ENCODE measurements around the gene RPS17.

RPS17 gene

GRCh38 chr15:82556315-82557035, 16.2 kb upstream of the RPS17 start:
- Mint-ChIP-seq H3K4me3 (no peak overlapping the region), H3K27me3 (peaks cover 5% of the 10 kb centered on the region)

GRCh38 chr15:82554849-82555248, 14.6 kb upstream of the RPS17 start:
- Mint-ChIP-seq H3K27me3 (peaks cover 5% of the 10 kb centered on the region), H3K4me1 (ENCODE audit: low read depth) (no peaks in the 10 kb centered on the region), H3K4me3 (no peak overlapping the region), H3K27ac (no peak overlapping the region), H3K9me3 (no peaks in the 10 kb centered on the region), H3K36me3 (ENCODE audit: low read depth) (no peaks in the 10 kb centered on the region)

More at GRCh38 chr15:82556315-82557035, 16.2 kb upstream of the RPS17 start:
- H3K9me3 Mint-ChIP-seq = no peaks in the 10 kb centered on the region
- H3K4me1 Mint-ChIP-seq (ENCODE audit: low read depth) = no peaks in the 10 kb centered on the region
- no peaks in the 10 kb centered on the region for H3K36me3 Mint-ChIP-seq (ENCODE audit: low read depth)
- H3K27ac Mint-ChIP-seq = no peak overlapping the region

- peaks cover 5% of the 10 kb centered on the region for H3K27me3 Mint-ChIP-seq
- no peaks in the 10 kb centered on the region for H3K4me1 Mint-ChIP-seq (ENCODE audit: low read depth)
- H3K36me3 Mint-ChIP-seq (ENCODE audit: low read depth) = no peaks in the 10 kb centered on the region
- H3K9me3 Mint-ChIP-seq = no peaks in the 10 kb centered on the region
- no peak overlapping the region for H3K4me3 Mint-ChIP-seq
- no peak overlapping the region for H3K27ac Mint-ChIP-seq
Observed at GRCh38 chr15:82554351-82554750, 14.1 kb upstream of the RPS17 start.

- peaks cover 4% of the 10 kb centered on the region for H3K4me1 Mint-ChIP-seq (ENCODE audit: low read depth)
- H3K27me3 Mint-ChIP-seq = peaks cover 5% of the 10 kb centered on the region
- no peaks in the 10 kb centered on the region for H3K36me3 Mint-ChIP-seq (ENCODE audit: low read depth)
- no peaks in the 10 kb centered on the region for H3K9me3 Mint-ChIP-seq
- no peak overlapping the region for H3K27ac Mint-ChIP-seq
- H3K4me3 Mint-ChIP-seq = no peak overlapping the region
Observed at GRCh38 chr15:82553846-82554245, 13.6 kb upstream of the RPS17 start.

- H3K9me3 Mint-ChIP-seq = no peaks in the 10 kb centered on the region
Observed at GRCh38 chr15:82552861-82553260, 12.6 kb upstream of the RPS17 start.

GRCh38 chr15:82551646-82552247, 11.5 kb upstream of the RPS17 start:
- H3K36me3 Mint-ChIP-seq (ENCODE audit: low read depth) = no peaks in the 10 kb centered on the region
- no peak overlapping the region for H3K27ac Mint-ChIP-seq
- H3K9me3 Mint-ChIP-seq = no peaks in the 10 kb centered on the region
- no peak overlapping the region for H3K4me3 Mint-ChIP-seq
- peaks cover 5% of the 10 kb centered on the region for H3K27me3 Mint-ChIP-seq
- peaks cover 11% of the 10 kb centered on the region for H3K4me1 Mint-ChIP-seq (ENCODE audit: low read depth)

More at GRCh38 chr15:82552861-82553260, 12.6 kb upstream of the RPS17 start:
- Mint-ChIP-seq H3K4me1 (ENCODE audit: low read depth) (peaks cover 11% of the 10 kb centered on the region), H3K36me3 (ENCODE audit: low read depth) (no peaks in the 10 kb centered on the region), H3K4me3 (no peak overlapping the region), H3K27me3 (peaks cover 5% of the 10 kb centered on the region), H3K27ac (no peak overlapping the region)

GRCh38 chr15:82549199-82549665, 9.0 kb upstream of the RPS17 start:
- peaks cover 5% of the 10 kb centered on the region for H3K27me3 Mint-ChIP-seq
- no peak overlapping the region for H3K27ac Mint-ChIP-seq
- H3K36me3 Mint-ChIP-seq (ENCODE audit: low read depth) = no peaks in the 10 kb centered on the region
- no peak overlapping the region for H3K4me3 Mint-ChIP-seq
- H3K9me3 Mint-ChIP-seq = no peaks in the 10 kb centered on the region
- peaks cover 11% of the 10 kb centered on the region for H3K4me1 Mint-ChIP-seq (ENCODE audit: low read depth)

- Mint-ChIP-seq H3K4me3 (no peak overlapping the region), H3K27me3 (peaks cover 5% of the 10 kb centered on the region), H3K27ac (peak overlapping the region; percentile 53), H3K9me3 (no peaks in the 10 kb centered on the region), H3K4me1 (ENCODE audit: low read depth) (peaks cover 11% of the 10 kb centered on the region), H3K36me3 (ENCODE audit: low read depth) (no peaks in the 10 kb centered on the region)
Observed at GRCh38 chr15:82548700-82549099, 8.4 kb upstream of the RPS17 start.

GRCh38 chr15:82545478-82545877, 5.2 kb upstream of the RPS17 start:
- Mint-ChIP-seq H3K36me3 (ENCODE audit: low read depth) (peaks cover 7% of the 10 kb centered on the region), H3K9me3 (no peaks in the 10 kb centered on the region), H3K4me3 (no peak overlapping the region), H3K27ac (no peak overlapping the region), H3K4me1 (ENCODE audit: low read depth) (peaks cover 18% of the 10 kb centered on the region), H3K27me3 (no peaks in the 10 kb centered on the region)

- no peaks in the 10 kb centered on the region for H3K27me3 Mint-ChIP-seq
- peaks cover 18% of the 10 kb centered on the region for H3K4me1 Mint-ChIP-seq (ENCODE audit: low read depth)
- no peak overlapping the region for H3K4me3 Mint-ChIP-seq
- H3K27ac Mint-ChIP-seq = no peak overlapping the region
- no peaks in the 10 kb centered on the region for H3K9me3 Mint-ChIP-seq
- peaks cover 9% of the 10 kb centered on the region for H3K36me3 Mint-ChIP-seq (ENCODE audit: low read depth)
Observed at GRCh38 chr15:82545002-82545401, 4.7 kb upstream of the RPS17 start.

- Mint-ChIP-seq H3K4me1 (ENCODE audit: low read depth) (peaks cover 18% of the 10 kb centered on the region), H3K27me3 (no peaks in the 10 kb centered on the region), H3K36me3 (ENCODE audit: low read depth) (peaks cover 15% of the 10 kb centered on the region), H3K27ac (no peak overlapping the region), H3K4me3 (no peak overlapping the region), H3K9me3 (no peaks in the 10 kb centered on the region)
Observed at GRCh38 chr15:82544431-82544830, 4.2 kb upstream of the RPS17 start.

GRCh38 chr15:82543160-82543559, 2.9 kb upstream of the RPS17 start:
- Mint-ChIP-seq H3K36me3 (ENCODE audit: low read depth) (peaks cover 27% of the 10 kb centered on the region), H3K9me3 (no peaks in the 10 kb centered on the region), H3K27me3 (no peaks in the 10 kb centered on the region), H3K4me3 (no peak overlapping the region), H3K27ac (no peak overlapping the region), H3K4me1 (ENCODE audit: low read depth) (peaks cover 14% of the 10 kb centered on the region)

- Mint-ChIP-seq H3K27me3 (no peaks in the 10 kb centered on the region), H3K4me3 (peak overlapping the region; percentile 97), H3K27ac (peak overlapping the region; percentile 97), H3K36me3 (ENCODE audit: low read depth) (peaks cover 49% of the 10 kb centered on the region), H3K4me1 (ENCODE audit: low read depth) (peaks cover 34% of the 10 kb centered on the region), H3K9me3 (no peaks in the 10 kb centered on the region)
Observed at GRCh38 chr15:82540984-82541431, 751 bp upstream of the RPS17 start.

- Mint-ChIP-seq H3K4me3 (peak overlapping the region; percentile 97), H3K27ac (peak overlapping the region; percentile 96), H3K27me3 (no peaks in the 10 kb centered on the region), H3K4me1 (ENCODE audit: low read depth) (peaks cover 35% of the 10 kb centered on the region), H3K9me3 (no peaks in the 10 kb centered on the region), H3K36me3 (ENCODE audit: low read depth) (peaks cover 59% of the 10 kb centered on the region)
Observed at GRCh38 chr15:82539691-82540054, 584 bp downstream of the RPS17 start.

- peak overlapping the region; percentile 96 for H3K27ac Mint-ChIP-seq
- peaks cover 64% of the 10 kb centered on the region for H3K36me3 Mint-ChIP-seq (ENCODE audit: low read depth)
- peak overlapping the region; percentile 97 for H3K4me3 Mint-ChIP-seq
- no peaks in the 10 kb centered on the region for H3K9me3 Mint-ChIP-seq
- no peaks in the 10 kb centered on the region for H3K27me3 Mint-ChIP-seq
- peaks cover 35% of the 10 kb centered on the region for H3K4me1 Mint-ChIP-seq (ENCODE audit: low read depth)
Observed at GRCh38 chr15:82538961-82539690, 1.1 kb downstream of the RPS17 start.
